NCI-H774 (cell line): ENCODE data around the gene PRR5.
A peak's percentile ranks its signal among the peaks of the same experiment; 100 is the strongest.
"Not testable (repeated sequence)": the region's sequence is repeated elsewhere in the genome, so short reads cannot be mapped to it uniquely, and the experiment has no call there.

ENCODE experiments used
- DNase-seq: peaks from one replicate; lab custom pipeline; 2025; lab: John Stamatoyannopoulos, UW

PRR5 gene

DNA sequence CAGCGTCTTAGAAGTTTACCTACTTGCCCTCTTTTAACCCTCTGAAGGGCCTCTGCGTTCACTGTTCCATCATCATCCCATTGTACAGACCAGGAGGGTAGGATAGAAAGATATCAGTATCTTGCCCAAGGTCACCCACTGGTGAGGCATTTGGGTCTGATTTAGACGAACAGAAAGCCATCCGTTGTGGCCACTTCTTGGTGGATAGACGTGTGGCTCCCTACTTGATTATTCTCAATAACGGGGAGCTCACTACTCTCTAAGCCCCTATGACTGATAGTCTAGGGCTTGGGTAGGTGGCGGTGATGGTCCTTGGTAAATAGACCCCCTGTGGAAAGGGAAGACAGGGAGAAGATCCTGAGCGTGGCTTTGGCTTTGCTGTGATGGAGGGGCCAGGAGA lies 28.6 kb upstream of the PRR5 start:
- DNase-seq = no peak

DNA sequence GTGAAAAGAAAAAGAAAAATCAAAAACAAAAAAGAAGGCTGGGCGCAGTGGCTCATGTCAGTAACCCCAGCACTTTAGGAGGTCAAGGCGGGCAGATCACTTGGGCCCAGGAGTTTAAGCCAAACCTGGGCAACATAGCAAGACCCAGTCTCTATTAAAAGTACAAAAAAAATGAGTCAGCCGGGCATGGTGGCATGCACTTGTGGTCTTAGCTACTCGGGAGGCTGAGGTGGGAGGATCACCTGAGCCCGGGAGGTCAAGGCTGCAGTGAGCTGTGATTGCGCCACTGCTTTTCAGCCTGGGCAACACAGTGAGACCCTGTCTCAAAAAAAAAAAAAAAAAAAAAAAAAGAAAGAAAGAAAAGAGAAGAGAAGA lies 26.0 kb upstream of the PRR5 start:
- DNase-seq = not testable (repeated sequence)

DNA sequence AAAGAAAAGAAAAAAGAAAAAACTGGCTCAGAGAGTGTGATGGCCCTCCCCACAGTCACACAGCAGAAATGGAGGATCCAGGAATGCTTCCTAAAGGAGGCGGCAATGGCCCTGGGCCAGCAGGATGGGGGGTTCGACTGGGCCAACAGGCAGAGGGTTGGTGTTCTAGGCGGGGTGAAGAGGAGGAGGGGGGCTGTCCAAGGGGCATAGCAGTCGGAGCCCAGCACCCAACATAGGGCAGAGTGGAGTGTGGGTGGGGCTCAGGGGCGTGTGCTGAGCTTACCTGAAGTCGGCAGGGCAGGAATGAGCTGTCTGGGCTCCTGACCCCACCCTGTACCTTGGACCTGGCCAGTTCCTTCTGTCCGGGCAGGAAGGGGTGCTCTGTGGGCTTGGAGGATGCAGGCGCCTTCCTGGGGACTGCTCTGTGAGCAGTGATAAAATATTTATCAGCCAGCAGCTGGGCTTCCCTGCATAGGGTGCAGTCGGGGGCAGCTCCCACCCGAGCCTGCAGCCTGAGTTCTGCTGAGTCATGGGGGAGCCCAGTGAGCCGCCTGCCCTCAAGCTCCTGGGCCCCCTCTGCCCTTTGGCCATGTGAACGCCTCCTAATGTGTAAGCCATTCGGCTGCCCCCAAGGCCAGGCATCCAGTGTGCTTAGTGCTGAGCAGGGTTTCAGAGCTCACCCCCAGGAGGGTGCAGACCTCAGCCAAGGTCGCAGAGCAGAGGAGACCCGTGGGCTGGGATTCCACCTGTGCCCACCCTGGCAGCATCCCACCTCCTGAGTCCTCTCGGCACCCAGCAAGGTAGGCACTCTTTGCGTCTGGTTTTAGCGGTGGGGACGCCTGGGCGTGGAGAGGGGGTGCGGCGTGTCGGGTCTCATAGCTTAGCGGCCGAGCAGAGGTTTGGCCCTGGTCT lies 25.3 kb upstream of the PRR5 start:
- no peak for DNase-seq

DNA sequence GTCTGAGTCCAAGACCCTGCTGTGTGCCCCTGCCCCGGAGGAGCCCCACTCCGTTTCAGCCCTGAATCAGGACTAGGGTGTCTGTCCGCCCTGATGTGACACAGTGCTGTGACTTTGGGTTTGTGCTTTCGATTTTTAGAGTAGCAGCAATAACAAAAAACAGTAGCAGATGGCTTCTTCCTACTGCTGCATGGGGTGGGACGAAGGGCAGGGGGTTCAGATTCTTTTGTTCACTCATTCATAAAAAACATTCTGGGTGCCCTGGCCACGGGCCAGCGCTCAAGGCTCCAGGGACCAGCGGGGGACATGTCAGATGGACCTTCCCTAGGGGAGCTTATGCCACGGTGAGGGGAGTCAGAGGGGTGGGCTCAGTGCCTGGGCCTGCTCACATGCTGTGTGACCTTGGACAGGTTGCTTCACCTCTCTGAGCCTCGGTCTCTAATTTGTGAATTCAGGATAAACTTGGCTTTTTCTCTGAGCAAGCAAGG lies 24.6 kb upstream of the PRR5 start:
- no peak for DNase-seq

DNA sequence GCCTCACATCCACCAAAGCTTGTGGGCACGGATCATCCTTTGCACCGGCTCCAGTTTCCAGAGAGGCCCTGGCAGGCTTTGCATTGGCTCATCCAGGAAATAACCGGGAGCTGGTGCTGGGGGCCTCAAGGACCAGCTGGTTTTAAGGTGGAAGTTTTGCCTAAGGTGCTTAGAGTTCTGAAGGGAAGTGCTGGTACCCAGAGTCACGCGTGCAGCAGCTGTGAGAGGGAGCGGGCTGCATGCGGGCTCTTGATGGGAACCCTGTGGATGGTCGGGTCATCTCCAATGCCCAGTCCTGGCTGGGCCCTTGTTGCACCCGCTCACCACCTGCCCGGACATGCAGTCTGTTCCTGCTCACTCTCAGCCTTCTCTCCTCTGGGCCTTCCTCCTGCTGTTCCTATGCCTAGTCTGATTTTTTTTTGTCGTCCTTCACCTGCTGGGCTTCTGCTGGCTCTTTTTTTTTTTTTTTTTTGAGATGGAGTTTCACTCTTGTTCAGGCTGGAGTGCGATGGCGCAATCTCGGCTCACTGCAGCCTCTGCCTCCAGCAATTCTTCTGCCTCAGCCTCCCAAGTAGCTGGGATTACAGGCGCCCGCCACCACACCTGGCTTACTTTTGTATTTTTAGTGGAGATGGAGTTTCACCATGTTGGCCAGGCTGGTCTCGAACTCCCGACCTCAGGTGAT lies 24.0 kb upstream of the PRR5 start:
- no peak for DNase-seq

DNA sequence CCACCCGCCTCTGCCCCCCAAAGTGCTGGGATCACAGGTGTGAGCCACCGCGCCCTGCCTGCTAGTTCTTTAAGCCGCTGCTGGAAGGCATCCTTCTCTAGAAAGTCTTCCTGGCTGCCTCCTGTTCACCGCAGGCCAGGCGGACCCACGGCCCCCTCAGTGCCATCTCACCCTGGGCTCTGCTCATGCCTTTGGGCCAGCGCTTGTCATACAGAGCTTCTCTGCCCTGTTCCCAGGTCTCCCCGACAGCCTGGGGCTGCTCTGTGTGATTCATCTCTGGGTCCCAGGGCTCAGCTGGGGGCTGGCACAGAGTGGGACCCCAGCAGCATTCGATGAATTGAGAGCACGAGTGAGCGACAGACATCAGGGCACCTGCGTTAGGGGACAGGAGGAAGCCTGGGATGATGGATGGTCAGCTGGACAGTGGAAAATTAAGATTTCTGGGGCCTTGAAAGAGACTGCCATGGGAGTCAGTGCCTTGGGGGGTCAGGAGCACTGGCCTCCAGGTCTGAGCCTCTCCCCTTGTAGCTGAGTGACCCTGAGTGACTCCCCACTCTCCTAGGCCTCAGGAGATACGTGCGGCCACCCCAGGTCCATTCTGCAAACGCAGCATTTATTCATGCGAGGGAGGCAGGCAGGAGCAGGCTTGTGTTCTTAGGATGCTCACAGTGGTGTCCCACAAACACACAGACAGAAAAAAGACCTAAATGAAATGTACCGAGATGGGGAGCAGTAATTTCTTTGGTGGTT lies 23.3 kb upstream of the PRR5 start:
- DNase-seq = no peak

DNA sequence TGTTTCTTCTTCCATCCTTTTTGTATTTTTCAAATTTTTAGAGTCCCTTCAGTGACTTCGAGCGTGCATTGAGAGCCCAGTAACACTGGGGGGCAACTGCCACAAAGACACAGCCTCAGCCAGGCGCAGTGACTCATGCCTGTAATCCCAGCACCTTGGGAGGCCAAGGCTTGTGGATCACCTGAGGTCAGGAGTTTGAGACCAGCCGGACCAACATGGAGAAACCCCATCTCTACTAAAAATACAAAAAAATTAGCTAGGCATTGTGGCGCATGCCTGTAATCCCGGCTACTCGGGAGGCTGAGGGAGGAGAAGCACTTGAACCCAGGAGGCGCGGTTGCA lies 22.7 kb upstream of the PRR5 start:
- DNase-seq = not testable (repeated sequence)

DNA sequence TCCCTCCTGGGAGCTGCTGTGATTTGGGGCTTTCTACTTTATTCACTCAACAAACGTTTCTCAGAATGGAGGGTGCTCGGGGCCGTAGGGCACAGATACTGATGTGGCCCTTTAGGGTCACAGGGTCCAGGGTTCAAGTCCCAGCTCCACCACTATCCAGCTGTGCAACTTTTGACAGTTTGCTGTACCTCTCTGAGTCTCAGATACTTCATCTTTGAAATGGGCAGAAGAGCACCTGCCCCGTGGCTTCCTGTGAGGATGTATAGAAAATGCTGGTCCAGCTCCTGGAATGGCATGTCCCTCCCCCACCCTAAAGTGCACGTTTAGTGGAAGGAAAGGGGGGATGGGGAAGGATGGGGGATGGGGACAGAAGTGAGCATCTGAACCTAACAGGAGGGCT lies 21.9 kb upstream of the PRR5 start:
- no peak for DNase-seq

DNA sequence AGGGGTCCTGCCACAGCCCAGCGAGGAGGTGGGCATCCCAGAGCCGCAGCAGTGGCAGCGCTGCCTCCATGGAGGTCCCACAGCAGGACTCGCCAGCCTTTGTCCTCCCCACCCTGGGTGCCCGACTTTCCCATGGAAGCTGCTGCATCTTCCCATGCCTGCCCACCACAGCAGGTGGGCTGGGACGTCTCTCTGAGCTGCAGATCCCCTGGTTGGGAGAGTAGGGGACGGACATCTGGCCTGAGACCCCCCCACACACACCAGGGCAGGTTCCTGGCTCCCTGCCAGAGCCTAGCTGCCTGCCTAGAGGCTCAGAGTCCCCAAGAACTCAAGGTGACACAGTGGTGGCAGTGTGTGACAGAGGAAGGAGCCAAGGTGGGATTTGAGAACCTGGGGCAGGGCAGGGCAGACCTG lies 21.5 kb upstream of the PRR5 start:
- DNase-seq = no peak

DNA sequence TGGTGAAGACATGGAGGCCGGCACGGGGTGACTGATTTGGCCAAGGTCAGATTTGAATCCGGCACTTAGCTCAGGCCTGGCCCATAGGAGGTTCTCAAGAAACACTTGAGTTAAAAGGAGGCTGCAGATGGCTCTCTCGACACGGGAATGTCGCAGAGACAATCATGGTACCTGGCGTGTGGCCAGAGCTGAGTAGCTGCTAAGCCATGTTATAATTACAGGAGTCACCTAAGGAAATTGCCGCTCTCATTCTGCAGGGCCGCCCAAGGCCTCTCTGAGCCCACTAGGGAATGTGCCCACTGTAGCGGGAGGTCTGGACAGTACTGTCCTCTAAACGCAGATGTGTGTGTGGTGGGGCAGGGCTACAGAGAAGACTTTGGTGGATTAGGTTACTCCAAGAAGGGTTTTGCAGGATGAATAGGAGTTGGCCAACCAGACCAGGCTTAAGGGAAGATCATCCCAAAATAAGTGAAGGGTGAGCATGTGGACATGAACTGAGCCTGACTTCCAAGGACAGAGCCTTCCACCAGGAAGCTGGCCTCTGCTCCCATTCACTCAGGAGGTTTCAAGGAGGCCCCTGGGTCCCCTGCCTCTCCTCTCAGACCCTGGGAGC lies 19.3 kb upstream of the PRR5 start:
- DNase-seq = no peak

DNA sequence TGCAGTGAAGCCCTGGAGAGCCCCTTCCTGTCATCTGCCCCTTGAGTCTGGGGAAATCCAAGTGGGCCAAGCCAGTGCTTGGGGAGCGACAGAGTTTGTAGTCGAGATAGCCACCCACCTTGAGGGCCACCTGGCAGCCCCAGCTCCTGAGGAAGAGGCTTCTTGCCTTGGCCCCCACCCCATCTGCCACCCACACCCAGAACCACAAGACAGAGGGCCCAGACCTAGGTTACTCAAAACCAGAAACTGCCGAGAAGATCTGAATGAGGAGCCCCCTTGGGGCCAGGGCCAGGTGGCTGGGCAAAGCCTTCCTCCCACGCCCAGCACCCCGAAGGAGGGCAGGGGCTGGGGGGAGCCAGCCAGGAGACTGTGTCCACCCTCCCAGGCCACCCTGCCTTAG lies 18.8 kb upstream of the PRR5 start:
- DNase-seq = no peak

DNA sequence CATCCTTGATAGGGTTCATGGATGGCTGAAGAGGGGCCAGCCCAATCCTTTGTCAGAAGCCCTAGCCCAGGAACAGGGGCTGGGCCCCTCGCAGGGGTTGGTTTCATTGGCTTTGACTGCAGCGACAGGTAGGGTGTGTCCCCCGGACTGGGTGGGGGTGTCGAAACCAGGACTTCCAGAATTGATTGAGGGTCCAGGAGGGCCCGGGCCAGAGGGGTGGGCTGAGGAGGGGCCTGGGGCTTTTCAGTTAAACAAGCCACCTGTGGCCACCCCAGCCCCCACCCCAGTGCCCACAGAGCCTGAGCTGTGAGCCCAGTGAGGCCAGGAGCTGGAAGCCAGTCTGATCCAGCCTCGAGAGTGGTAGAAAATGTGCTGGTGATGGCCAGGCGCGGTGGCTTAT lies 18.1 kb upstream of the PRR5 start:
- DNase-seq = no peak

DNA sequence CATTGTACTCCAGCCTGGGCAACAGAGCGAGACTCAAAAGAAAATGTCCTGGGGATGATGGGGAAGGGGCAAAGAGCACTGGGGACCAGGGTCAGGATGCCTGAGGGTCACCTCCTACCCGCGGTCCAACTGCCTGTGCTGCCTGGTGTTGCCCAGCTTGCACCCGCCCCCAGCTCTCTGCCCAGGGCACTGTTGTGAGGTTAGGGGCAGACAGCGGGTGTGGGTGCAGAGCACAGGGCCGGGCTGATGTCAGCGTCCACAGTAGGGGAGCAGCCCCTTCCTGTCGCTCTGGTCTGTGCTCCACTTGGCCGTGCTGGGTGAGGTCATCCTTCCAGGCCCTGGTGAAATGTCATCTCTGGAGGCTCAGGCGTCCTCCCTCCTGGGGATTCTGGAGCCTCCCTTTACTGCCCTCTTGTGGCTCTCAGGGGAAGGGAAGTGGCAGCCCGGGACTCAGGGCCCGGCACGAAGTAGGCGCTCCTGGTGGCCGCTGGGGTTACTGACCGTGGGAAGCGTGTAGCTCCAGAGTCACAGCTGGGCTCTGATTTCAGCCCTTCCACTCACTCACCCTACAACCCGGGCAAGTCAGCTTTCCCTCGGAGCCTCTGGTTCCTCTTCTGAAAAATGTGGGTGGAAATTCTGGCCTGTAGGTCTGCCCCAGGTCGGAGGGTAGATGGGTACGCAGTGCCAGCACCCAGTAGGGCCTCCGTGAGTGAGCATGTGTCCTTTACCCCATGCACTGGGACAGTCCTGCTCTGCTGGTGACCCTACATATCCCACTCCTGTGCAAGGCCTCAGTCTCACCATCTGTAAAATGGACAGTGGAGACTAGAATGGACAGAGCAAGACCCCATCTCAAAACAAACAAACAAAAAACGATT lies 17.3 kb upstream of the PRR5 start:
- DNase-seq = peak; percentile 60

DNA sequence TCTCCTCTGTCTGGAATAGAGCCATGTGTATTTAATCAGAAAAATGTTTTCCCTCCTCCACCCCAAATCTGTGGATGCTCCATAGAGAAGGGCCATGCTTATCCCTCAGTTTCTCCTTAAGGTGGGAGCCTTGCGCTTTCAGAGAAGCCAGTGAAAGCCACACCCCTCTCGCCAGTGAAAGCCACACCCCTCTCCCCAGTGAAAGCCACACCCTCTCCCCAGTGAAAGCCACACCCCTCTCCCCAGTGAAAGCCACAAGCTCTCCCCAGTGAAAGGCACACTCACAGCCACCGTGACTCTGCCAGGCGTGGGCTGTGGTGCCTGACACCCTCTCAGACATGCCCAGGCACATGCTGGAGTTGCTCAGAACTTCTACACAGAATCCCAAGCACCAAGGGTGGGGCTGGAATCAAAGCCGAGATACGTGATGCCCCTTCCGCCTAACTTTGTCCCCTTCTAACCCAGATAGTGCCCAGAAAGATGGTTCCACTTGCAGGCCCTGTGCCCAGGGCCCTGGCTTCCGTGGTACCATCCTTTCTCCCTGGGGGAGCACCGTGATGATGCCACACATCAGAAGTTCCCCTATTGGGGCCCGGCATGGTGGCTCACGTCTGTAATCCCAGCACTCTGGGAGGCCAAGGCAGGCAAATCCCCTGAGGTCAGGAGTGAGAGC lies 16.5 kb upstream of the PRR5 start:
- DNase-seq = peak; percentile 18

DNA sequence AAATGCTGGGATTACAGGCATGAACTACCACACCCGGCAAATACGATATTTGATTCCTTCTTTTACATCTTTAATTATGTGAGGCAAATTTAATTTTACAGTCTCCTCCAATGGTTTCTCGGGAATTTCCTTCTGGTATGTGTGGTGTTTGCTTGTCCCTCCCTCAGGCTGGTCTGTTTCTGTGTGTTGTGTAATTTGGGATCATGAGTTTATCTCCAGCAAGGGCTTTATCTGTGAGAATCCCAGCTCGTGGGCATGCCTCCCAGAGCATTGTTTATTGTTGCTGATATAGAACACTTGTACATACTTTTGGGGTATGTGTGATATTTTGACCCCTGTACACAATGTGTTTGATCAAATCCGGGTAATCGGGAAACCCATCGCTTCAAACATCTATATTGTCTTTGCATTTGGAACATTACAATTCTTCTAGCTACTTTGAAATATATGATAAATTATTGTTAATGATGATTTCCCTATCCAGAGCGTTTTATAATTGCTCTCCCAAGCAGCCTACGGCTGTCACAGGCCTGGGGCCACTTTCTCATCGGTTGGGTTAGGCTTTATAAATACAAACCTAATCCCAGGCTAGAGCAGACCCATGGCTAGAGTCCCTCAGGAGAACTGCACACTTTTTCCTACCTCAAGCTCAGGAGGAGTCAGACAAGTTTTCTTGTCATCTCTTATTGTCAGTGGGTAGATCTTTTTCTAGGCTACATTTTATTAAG lies 15.0 kb upstream of the PRR5 start:
- DNase-seq = no peak

DNA sequence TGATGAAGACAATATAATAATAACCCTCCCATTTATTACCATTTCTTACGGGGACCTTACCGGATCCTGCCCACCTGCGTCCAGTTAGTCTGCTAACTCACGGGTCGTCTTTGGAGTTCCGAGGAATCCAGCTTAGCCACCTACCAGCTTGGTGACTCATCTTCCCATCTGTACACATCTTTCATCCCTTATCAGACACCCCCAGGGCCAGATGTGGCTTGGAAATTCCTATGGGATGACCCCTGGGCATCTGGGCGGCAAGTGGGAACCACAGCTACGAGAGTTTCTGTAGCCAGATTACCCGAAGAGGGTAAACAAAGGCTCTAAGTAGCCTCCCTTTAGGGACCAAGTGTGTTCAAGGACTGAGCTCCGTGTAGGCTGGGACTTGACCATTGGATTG lies 12.8 kb upstream of the PRR5 start:
- DNase-seq = no peak

DNA sequence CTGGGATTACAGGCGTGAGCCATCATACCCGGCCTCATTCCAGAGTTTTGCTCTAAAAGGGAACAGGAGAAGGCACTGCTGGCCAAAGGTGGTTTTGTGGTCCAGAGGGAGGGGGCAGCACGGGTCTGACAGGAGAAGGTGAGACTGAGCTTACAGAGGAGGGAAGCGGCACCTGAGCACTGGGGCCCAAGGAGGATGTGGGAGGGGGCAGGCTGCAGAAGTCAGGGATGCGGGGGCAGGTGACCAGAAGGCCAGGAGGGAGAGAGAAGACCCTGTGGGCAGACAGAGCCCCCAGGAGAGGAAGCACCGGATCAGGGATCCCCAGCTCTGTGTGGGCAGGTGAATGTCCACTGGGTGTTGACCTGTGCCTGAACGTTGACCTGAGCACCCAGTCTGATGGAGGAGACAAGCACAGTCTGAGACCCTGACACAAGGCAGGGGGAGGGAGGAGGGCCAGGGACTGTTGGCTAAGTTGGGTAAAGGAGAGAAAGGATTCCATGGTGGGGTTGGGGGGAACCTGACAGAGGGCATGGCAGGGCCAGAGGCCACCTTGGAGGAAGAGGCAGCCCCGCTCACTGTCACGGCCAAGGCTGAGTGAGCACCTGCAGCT lies 12.0 kb upstream of the PRR5 start:
- no peak for DNase-seq

DNA sequence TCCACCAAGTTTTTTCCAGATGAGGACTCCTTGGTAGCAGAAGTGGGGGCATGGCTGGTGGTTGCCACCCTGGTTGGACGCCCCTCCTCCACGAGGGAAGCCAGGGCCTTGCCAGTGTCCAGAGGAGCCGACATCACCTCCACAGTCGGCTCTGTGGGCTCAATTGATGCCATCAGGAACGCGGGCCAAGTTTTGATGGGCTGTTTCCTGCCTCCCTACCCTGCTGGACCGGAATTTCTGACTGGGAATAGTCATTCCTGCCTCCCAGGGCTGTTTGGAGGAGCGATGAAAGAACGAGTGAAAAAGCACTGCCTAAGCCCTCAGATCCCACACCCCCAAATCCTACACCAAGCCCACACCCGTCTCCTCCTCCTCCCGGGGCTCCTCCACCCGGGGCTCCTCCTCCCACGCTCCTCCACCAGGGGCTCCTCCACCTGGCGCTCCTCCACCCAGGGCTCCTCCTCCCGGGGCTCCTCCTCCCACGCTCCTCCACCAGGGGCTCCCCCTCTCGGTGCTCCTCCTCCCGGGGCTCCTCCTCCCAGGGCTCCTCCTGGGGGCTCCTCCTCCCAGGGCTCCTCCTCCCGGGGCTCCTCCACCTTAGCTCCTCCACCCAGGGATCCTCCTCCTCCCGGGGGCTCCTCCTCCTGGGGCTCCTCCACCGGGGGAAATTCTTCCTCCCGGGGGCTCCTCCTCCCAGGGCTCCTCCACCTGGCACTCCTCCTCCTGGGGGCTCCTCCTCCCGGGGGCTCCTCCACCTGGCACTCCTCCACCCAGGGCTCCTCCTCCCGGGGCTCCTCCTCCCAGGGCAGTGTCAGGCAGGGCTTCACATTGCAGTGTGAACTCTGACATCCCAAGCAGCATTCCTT lies 10.0 kb upstream of the PRR5 start:
- no peak for DNase-seq

DNA sequence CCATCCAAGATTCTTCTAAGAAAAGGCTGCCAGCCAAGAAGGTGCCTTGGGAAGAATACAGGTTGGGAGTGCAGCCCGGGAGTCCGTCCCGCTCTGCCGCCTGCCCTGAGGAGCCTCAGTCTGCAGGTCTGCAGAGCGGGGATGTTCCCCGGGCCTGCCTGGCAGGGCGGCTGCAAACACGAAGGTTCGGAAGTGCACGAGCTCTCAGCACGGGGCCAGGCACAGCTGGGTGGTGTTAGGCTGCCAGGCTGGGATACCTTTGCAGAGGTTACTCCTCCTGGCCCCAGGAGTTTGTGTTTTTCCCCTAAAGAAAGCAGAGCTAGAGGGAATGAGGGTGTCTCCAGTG lies 9.4 kb upstream of the PRR5 start:
- DNase-seq = no peak
